CD1c-positive myeloid dendritic cell (primary cell): Measurements from ENCODE around the gene CCDC149.

Experiments
- DNase-seq: peaks from one replicate; pipeline ENCODE4 v3.0.0-alpha.2; 2016; ENCODE audit errors: extremely low spot score

Gene CCDC149

DNA sequence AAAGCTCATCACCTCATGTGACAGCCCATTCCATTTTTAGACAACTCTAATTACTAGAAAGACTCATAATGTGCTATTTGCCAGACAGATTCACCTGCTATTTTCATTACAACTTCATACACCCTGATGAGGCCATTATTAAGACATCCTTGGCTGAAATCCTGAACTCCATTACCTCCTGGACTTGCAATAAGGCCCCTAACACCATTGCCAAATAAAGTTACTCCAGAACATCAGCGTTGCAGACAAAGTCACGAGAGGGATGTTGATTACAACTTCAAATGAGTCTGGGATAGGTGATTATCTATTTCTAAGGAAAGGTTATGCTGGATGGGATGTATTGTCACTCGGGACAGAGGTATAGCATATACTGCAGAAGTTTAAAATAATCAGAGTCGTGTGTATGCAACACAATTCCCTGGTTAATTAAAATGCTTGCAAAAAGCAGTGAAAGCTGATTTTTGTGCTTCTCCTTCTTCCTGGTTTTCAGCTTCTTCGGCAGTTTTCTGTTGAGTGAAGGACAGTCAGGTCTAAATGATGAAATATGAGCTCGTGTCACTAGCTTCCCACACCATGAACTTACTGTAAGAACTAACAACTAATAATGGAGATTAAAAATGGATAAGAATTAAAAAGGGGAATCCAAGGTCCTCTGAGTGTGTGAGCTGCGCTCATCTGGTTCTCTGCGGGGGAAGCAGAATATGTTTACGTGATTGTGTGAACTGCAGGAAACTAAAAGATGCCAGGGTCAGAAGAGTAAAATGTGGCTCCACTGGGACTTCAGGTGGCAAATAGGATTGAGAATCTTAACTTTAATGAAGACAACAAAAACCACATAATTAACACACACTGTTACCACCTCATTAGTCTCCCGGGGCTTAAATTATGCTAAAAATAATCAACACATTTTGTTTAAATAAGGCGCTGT is 135.0 kb downstream of the CCDC149 start:
- DNase-seq, result no peak

DNA sequence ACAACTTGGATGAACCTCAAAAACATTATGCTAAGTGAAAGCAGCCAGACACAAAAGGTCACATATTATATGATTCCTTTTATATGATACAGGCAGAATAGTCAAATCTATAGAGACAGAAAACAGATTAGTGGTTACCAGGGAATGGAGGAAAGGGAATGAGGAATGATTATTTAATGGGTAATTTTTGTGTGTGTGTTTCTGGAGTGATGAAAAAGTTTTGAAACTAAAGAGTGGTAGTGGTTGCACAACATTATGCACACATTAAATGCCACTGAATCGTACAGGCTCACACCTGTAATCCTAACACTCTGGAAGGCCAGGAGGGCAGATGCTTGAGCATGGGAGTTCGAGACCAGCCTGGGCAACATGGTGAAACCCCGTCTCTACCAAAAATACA is 137.1 kb downstream of the CCDC149 start:
- DNase-seq, result no peak

- no peak for DNase-seq
Observed at GRCh38 chr4:24775032-24775605, 137.7 kb downstream of the CCDC149 start.

DNA sequence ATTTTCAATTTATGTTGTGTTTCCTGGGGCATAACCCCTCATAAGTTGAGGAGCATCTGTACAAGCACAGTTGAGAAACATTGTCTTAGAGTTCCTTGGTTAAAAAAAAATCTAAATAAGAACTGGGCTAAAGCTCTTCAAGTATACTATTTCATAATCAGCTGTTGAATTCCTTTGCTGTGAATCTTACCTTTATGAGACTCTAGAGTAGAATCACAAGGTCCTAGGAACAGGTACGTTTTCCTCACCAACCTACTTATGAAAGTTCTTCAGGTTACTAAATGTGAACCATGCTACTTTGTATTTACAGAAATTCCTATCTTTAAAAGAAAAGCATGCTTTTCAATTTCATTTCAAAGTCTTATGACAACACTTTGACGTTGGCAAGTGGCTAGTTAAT is 138.4 kb downstream of the CCDC149 start:
- DNase-seq, result no peak

- no peak for DNase-seq
Observed at GRCh38 chr4:24772952-24773351, 139.9 kb downstream of the CCDC149 start.

GRCh38 chr4:24772061-24772705 is 140.7 kb downstream of the CCDC149 start:
- DNase-seq, result no peak

- DNase-seq, result no peak
Observed at GRCh38 chr4:24771241-24771640, 141.6 kb downstream of the CCDC149 start.

GRCh38 chr4:24770667-24771066 is 142.2 kb downstream of the CCDC149 start:
- no peak for DNase-seq

- DNase-seq, result peak; percentile 75
Observed at GRCh38 chr4:24770032-24770584, 142.7 kb downstream of the CCDC149 start.

DNA sequence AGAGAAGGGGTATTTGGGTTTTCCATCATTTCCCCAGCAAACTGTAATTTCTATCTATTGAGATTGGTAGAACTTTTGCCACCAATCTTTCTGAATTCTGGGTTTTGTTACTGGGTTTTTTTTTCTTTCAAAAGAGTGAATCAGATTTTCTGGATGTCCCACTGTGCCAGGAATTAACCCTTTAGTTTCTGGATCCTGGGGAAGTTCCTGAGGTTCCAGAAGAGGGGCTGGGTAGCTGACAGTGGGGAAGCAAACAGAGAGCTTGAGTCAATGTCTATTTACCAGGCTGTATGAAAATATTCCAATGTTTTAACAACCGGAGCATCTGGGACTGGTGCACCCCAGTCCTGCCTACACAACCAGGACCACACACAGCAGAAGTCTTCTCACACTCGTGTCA is 143.3 kb downstream of the CCDC149 start:
- no peak for DNase-seq

DNA sequence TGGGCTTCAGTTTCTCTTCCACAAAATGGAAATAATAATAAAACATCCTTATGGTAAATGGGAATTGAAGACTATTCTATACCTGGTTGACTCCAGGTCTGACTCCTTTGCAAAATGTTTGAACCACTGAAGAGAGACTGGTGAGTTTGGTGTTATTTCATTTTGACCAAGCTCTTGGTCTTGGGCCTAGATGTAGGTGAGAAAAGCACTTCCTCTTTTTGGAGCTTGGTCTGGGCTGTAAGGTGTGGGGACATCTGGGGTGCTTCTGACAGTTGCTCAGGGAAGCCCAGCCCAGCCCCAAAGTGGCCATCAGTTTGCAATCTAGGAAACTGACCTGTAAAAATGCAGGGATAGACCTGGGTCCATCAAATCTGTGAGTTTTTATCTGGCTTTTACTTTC is 144.2 kb downstream of the CCDC149 start:
- DNase-seq, result no peak

- DNase-seq, result no peak
Observed at GRCh38 chr4:24768006-24768405, 144.8 kb downstream of the CCDC149 start.

DNA sequence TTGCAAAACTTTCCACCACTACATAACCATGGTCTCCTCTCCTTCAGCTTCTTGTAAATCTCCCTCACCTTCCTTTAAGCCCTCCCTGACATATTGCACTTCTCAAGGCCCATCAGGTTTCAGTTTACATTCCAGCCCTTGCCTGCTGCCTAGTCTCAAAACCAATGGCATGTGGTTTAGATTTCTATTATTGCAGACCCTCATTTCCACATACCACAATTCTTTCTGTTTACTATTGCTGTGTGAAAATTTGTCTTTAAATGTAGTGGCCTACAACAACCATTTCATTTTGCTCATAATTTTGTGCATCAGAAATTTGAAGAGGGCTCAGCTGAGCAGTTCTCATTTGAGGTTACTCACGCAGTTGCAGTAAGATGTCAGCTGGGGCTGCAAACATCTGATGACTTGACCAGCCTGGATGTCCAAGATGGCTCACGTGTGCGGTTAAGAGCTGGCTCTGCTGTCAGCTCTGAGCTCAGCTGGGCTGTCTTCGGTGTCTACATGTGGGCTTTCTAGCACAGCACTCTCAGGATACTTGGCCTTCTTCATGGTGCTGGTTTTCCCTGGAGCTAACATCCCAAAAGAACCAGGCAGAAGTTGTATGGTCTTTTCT is 147.4 kb downstream of the CCDC149 start:
- DNase-seq, result no peak

DNA sequence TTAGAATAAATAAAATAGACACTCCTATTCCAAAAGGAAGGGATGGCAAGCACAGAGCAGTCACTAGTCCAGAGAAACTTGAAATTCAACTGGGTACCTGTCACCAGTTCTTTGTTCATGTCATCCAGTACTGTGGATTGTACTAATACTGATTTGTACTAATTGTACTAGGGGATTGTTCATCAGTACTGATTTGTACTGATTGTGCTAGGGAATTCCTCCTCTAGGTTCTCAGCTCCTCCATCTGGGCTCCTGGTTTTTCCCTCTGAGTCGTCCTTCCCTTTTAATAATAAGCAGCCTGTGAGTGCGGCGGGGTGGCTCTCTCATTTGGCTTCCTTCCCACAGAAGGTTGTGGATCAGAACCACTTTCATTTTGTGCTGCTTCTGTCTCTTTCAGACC is 148.5 kb downstream of the CCDC149 start:
- DNase-seq, result no peak

DNA sequence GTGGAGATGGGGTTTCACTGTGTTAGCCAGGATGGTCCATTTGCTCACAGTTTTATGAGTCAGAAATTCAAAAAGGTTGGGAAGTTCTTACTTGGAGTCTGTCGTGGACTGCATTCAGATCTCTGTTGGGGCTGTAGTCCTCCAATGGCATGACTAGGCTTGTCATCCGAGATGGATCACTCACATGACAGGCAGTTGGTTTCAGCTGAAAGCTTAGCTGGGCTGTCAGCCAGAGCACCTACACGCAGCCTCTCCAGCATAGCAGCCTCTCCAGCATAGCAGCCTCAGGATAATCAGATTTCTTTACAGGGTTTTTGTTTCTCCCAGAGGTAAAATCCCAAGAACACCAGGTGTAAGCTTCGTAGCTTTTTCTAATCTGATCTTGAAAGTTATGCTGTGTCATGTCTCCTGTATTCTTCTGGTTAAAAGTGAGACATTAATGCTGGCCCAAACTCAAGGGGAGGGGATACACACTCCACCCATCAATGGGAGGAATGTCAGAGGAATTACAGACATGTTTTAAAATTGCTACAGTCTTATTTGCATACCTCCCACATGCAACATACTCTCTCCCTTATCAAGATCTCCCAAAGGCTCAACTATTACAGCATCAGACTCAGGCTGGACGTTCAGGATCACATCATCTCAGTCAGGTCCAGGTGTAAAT is 149.1 kb downstream of the CCDC149 start:
- DNase-seq, result no peak
